A673 (cell line): ENCODE results near the gene KCNIP1.

Experiments used
- EZH2 ChIP-seq: fragments of 200-600 bp; sonication (generic); IDR thresholded peaks from 2 replicates; pipeline ENCODE4 v1.6.1; 2017; ENCODE audit warnings: borderline replicate concordance, low read depth, mild to moderate bottlenecking, mixed read lengths, antibody characterized with exemption, low read length; ENCODE audit not compliant: poor library complexity, severe bottlenecking
- TF ChIP-seq, protein P1 (sequence below): fragments of 300-800, 200-600 bp; sonication (generic); conservative IDR thresholded peaks from 2 replicates; pipeline ENCODE4 v1.5.1; 2017; ENCODE audit warnings: low read depth, mild to moderate bottlenecking, antibody characterized with exemption, low read length, moderate library complexity, mixed read lengths

DNA sequence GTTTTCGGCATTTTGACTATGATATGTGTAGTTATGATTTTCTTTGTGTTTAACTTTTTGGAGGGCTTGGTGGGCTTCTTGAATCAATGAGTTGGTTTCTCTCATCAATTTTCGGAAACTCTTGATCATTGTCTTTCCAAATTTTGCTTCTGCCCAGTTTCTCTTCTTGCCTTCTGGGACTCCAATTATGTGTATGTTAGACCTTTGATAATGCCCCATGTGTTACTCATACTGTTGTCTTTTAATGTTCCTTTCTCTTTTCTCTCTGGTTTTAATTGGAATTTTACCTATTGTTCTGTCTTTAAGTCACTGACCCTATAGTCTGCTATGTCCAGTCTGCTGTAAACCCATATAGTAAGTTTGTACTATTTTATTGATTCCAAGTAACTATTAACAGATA lies 41.5 kb downstream of the KCNIP1 start:
- TF ChIP-seq, protein P1, sequence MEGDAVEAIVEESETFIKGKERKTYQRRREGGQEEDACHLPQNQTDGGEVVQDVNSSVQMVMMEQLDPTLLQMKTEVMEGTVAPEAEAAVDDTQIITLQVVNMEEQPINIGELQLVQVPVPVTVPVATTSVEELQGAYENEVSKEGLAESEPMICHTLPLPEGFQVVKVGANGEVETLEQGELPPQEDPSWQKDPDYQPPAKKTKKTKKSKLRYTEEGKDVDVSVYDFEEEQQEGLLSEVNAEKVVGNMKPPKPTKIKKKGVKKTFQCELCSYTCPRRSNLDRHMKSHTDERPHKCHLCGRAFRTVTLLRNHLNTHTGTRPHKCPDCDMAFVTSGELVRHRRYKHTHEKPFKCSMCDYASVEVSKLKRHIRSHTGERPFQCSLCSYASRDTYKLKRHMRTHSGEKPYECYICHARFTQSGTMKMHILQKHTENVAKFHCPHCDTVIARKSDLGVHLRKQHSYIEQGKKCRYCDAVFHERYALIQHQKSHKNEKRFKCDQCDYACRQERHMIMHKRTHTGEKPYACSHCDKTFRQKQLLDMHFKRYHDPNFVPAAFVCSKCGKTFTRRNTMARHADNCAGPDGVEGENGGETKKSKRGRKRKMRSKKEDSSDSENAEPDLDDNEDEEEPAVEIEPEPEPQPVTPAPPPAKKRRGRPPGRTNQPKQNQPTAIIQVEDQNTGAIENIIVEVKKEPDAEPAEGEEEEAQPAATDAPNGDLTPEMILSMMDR = no peak
- TF ChIP-seq EZH2 = no peak
